Right ventricle myocardium superior (tissue), 1 donor: ENCODE data around the gene CRISPLD2. TPM values are rescaled to one million over a fixed set of nuclear protein-coding genes. Genes with fewer than 3 reads are reported as not detected.
"Not testable (repeated sequence)": the region's sequence is repeated elsewhere in the genome, so short reads cannot be mapped to it uniquely, and the experiment has no call there.

Source experiments
- ATAC-seq: fragments of 200-7000 bp; cut with Tn5 transposase; one replicate; pipeline ENCODE4 v1.9.1; 2020; ENCODE audit warnings: mild to moderate bottlenecking; ENCODE audit not compliant: poor library complexity
- DNase-seq: peaks from one replicate; pipeline ENCODE4 v3.0.0-alpha.2; 2020
- intact Hi-C: fragments of 100-400 bp; cut with DNase I; formaldehyde crosslinking; loops from one replicate; pipeline ENCODE4 v1.11.2; 2022
- total RNA-seq: library from RNA; stranded (reverse); fragmentation: NEBNext Ultra II Directional; extraction: Animal tissue kit (Norgen Biotek cat#: 25700); gene quantifications from one replicate; pipeline ENCODE4 v1.2.1, GENCODE V29; 2021
- donor health status: DM: no; HTN: yes; CAD: no; lungs with severe emphysema.

CRISPLD2 gene
- total RNA-seq, 1 donor from 2014 or later, result 23.5 TPM

DNA sequence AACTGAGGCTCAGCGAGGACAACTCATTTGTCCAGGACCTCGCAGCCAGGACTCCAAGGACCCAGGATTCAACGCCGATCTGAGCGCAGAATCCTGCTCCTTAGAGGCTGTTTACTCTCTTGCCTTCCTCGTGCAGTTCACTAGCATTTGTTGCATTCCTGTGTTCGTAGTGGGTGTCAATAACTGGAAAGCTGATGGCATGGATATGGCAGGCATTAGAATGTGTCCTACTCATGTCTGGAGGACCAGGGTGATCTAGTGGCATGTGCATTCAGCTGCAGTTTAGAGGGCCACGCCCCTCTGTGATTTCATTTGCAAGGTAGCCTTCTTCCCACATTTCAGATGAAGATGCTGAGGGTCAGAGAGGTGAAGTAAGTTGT, 510 bp downstream of the CRISPLD2 start:
- intact Hi-C loops, result no loop called here
- DNase-seq (no peak), ATAC-seq (no peak)

DNA sequence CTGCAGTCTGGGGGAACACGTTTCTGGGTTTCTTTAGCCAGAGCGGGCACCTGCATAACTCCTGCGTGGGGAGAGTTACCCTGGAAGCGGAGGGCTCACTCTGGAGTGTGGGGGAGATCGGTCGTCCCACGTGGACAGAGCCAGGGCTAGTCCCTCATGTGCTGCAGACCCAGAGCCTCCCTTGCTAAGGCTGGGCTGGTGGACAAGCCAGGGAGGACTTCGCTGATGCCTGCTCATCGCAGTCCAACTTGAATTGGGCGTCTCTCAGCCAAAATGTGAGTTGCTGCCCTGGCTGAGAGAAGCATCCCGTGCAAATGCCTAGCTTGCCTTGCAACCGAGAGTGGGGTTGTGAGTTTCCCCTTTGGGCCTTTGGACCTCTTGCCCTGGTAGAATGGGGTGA, 986 bp downstream of the CRISPLD2 start:
- DNase-seq, result no peak
- intact Hi-C loops, result no loop called here
- ATAC-seq, result no peak

DNA sequence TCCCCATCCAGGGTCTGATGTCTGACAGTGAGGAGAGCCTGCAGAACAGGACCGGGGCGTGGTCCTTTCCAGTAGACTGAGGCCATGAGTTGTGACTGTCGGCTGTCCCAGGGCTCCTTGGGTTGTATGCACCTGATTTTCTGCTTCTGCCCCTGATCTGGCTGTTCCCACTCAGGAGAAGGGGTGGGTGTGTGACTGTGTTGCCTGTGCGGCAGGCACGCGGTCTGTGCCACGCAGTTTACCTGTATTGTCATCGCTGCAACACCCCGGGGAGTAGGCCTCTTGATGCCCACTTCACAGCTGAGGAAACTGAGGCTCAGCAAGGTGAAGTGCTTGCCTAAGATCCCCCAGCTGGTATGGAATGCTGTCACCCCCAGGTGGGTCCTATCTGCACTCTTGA, 1.4 kb downstream of the CRISPLD2 start:
- intact Hi-C loops, result no loop called here
- DNase-seq, result no peak
- ATAC-seq, result no peak

DNA sequence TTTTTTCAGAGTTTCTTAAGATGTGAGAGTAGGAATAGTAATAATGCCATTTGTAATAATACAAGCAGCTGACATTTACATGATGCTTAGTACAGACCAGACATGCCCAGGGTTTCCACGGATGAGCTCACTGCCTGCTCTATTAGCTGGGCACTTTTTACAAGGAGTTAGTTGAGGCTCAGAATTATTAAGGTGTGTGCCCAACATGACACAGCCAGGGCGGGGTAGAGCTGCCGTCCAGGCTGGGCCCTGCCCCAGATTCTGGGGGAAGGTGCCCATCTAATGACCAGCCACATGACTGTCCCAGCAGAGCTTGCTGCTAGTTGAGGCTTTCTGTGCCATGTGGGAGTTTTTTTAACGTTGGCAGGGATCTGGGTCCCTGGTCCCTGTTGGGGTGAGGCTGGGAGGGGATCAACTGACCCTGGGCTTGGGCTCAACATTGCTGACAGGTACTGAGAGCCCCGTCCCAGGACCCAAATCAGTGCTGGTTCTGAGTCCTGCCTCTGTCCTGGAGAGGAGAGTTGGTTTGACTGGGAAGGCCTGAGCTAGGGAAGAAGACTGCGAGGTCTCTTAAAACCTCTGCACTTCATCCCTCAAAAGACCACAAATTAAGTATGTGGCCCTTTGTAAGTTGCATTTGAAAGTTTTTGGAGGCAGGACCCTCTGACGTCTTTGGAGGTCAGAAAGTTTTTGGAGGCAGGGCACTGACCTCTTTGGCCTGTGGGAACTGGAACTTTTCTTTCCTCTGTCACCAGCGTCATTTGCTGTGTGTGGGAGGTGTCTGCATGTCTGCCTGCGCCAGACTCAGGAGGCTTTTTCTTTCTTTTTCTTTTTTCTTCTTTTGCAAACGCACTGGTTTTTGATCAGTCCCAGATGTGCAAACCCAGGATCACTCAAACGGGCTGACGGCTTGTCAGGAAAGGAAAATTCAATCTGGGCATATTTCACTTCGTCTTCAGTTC, 2.2 kb downstream of the CRISPLD2 start:
- no peak for DNase-seq

DNA sequence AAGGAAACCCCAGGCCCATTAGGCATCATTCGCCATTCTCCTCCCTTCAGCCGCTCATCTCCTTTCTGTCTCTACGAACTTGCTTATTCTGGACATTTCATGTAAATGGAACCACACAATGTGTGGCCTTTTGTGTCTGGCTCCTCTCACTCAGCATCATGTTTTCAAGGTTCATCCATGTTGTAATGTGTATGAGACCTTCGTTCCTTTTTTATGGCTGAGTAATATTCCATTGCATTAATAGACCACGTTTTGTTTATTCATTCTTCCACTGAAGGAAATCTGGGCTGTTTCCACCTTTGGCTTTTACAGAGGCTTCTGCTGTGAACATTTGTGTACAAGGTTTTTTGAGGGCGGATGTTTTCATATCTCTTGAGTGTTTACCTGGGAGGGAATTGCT, 3.2 kb downstream of the CRISPLD2 start:
- no peak for DNase-seq
- ATAC-seq, result no peak
- intact Hi-C loops, result no loop called here

More for the DNA sequence above, 2.2 kb downstream of the CRISPLD2 start:
- intact Hi-C loops, result no loop called here
- ATAC-seq, result peak; percentile 14

DNA sequence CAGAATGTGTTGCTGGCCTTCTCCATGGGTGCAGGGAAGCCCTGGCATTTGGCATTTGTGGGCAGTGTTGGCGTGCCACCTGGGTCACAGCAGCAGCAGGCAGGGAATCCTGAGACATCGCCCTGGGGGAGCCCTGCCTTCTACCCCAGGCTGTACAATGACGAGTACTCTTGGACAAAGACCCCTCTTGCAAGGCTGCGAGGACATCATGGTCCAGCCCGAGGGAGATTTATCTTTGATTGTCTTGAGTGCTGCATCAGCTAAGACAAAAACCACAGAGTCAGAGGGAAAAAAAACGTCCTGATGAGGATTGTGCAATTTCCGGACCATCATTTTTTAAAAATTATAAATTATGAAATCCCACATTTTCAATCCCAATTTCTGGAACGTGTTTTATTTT, 3.7 kb downstream of the CRISPLD2 start:
- peak; percentile 58 for DNase-seq

DNA sequence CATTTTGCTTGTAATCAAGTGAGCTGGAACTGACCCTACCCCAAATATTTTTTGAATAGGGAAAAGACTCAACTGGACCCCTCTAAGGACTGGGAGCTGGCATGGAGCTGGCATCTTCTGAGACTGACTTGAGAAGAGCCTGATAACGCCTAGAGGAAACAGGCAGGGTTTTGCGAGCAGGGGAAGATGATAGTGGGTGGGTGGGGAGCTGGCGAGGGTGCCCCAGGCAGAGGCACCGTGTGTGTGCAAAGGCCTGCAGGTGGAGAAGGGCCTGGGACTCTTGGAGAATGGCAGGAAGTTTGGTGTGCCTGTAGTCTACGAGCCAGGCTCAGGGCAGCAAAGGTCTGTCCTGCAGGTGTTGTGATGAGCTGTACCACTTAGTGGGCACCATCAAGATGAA, 4.1 kb downstream of the CRISPLD2 start:
- intact Hi-C loops, result no loop called here
- DNase-seq (no peak), ATAC-seq (no peak)

More for the DNA sequence above, 3.7 kb downstream of the CRISPLD2 start:
- intact Hi-C loops, result no loop called here
- peak; percentile 8 for ATAC-seq

DNA sequence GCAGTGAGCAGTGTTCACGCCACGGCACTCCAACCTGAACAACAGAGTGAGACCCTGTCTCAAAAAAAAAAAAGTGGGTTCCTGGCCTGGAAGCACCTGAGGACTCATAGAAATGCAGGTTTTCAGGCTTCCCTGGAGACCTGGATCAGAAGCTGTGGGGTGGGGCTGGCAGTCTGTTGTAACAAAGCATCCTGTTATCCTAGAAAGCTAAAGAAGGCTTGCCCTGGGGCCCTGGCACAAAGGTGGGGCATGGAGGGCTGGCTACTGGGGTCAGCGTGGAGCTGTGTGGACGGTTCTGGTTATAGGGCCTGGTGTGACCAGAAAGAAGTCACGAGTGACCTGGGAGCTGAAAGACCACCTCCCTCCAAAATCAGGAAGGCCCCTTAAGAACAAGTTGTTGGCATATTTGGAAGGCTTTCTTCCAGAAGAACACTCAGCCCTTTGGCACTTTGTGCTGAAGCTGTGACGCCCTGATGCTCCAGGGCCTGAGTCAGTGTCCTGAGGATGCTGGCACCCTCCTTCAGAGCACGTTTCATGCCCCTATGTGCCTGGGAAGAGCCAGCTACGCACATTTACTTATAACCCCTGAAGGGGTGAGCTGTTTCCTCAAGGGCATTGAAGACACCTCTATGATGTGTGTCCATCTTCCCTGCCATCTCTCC, 6.2 kb downstream of the CRISPLD2 start:
- DNase-seq (no peak), ATAC-seq (no peak)
- intact Hi-C loops, result no loop called here

DNA sequence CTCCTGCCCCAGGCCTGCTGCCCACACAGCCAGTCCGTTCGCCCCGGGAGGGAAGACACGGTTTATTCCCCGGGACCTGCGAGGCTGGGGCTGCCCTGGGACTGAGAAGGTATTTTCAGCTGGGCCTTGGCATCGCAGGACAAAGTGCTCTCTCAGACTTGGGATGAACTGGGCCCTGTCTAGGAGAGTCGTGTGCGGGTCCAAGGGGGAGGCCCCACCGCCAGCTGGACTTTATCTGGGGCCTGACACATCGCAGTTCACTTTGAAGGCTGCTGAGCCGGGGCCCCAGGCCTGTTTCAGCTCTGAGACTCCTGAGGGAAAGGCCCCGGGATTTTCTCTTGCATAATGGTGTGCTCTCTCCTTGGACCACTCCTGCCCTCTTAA, 6.8 kb downstream of the CRISPLD2 start:
- ATAC-seq (peak; percentile 67), DNase-seq (peak; percentile 83)
- intact Hi-C loops, result no loop called here

DNA sequence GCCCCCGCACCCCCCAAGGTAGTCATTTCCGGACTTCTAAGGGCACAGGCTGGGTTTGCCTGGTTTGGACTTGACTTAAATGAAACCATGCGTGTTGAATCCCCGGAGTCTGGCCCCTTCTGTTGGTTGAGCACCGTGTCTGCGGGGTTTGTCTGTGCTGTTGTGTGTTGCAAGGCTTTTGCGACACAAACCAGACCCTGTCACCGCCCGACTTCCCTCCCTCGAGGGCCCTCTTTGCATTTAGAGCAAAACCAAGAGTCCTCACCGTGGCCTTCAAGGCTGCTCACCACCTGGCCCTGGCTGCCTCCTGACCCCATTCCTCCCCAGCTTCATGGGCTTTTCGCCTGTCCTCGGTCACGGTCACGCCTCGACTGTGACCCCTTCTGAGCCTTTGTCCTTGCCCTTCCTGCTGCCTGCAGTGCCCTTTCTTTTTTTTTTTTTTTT, 7.4 kb downstream of the CRISPLD2 start:
- DNase-seq (no peak), ATAC-seq (peak; percentile 15)
- intact Hi-C loops, result no loop called here

DNA sequence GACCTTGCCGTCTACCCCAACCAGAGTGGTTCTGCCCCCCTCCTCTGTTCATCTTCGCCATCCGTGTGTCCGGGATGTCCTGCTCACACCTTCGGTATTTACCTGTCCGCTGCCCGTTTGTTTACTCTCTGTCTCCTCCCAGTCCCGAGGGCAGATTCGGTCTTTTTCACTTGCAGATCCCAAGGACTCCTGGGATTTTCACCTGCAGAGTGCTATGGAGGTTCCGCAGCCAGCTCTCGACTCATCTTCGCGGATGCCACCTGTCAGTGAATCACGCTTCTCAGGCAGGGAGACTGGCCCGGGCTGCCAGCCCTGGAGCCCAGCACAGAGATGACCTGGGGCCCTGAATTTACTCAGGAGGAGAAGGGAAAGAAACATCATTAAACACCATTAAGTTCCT, 8.1 kb downstream of the CRISPLD2 start:
- DNase-seq (no peak), ATAC-seq (no peak)
- intact Hi-C loops, result no loop called here

DNA sequence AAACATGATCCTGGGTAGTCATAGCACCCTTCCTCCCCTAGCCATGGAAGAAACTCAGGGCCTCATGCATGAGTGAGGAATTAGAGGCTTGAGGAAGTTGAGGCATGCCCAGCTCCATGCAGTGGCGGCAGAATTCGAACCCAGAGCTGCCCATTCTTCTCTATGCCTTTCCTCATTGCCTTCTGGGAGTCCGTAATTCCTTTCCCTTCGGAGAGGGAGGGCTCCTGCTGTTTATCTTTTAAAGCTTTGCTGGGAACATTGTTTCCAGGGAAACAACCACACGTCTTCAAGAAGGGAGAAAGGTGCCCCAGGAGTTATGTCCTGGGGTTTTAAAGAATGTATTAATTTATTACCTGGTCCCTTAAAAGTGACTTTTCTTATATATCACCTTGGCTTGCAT, 8.5 kb downstream of the CRISPLD2 start:
- no peak for ATAC-seq
- no peak for DNase-seq
- intact Hi-C loops, result no loop called here

DNA sequence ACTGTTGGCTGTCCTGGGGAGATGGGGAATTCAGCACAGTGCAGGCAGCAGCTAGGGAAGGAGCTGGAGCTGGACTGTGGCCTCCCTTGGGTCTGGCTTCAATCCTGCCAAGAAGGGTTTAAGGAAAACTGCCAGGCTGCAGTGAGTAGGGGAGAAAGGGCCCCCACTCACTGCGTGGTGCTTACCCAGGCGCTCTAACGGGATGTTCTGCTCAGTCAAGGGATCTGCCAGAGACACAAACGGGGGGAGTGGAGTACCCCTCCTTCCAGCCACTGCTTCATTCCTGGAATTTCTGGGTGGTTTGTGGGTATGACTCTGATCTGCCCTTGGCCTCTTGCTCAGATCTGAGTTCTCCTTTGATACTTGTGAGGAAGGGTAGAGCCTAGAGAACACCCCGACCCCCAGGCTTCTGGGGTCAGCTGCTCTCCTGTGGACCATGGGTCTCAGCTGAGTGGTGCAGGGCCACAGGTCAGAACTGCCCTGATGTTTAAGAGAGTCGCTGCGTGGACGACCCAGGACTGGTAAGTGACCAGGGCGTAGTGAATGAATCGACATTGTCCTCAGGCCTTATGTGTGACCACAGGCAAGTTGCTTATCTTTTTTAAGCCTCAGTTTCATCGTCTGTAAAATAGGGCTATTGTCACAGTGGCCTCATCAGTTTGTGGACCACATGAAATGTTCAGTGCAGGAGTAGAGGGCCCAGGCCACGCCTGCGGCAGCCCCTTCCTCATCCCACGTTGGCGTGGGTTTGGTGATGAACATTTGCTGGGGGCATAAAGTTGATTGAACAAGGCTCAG, 9.6 kb downstream of the CRISPLD2 start:
- DNase-seq (no peak), ATAC-seq (peak; percentile 3)
- intact Hi-C loops, result no loop called here

DNA sequence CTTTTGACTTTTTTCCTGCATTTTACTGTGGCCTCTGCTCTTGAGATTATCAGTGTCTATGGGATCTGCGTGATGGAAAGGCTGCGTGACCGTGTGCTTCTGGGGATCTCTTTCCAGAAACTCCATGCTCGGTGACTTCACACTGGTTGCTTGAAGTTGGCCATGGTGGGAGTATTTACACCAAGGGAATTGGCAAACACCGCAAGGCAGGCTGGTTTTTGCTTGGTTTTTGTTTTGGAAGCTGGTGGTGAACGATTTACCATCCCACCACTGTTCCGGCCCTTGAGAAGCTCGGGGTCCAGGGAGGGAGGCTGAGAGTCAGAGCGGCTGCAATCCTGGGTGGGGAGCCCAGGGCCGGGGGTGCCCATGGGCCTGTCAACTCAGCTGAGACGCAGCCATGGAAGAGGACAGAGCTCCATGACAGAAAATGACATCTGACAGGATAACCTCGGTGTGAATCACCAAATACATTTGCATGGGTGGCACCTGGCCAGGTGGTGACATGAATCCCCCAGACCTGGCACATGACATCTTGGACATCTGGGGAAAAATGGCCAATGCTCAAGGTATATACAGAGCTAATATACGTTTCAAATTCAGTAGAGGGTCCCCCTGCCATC, 11.1 kb downstream of the CRISPLD2 start:
- ATAC-seq, result no peak
- intact Hi-C loops, result no loop called here
- DNase-seq, result no peak

DNA sequence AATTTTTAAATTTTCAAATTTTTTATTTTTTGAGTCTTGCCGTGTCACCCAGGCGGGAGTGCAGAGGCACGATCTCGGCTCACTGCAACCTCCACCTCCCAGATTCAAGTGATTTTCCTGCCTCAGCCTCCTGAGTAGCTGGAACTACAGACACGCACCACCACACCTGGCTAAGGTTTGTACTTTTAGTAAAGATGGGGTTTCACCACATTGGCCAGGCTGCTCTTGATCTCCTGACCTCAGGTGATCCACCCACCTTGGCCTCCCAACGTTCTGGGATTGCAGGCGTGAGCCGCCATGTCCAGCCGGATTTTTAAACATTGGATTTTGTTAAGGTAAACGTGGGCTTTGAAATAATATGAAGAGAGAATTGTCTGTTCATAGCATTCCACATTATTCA, 11.9 kb downstream of the CRISPLD2 start:
- intact Hi-C loops, ATAC-seq: not testable (repeated sequence)

DNA sequence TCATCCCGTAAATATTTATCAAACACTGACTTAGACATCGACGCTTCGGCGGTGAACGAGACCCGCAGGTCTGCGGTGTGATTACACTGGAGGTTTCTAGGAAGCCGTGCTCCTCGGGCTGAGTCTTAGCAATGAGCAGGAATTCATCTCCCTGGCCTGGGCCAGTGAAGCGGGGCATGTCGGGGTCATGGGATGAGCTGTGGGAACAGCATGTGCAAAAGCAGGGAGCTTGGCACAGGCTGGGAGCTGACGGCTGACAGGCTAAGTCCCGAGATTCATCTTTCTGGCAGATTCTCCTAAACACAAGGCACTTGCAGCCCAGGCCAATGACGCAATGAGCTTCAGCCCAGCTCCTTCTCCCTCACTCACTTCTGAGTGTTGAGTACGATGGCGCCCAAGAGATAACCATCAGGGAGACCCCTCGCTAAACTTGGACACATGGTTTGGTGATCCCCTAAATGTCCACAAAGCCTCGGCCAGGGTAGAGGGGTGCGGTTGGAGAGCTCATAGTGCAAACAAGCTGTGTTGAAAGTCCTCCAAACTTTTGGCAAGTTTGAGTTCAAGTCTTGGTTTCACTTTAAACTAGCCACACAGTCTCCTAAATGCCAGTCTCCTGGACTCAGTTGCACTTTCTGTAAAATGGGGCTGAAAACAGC, 12.8 kb downstream of the CRISPLD2 start:
- ATAC-seq, result peak; percentile 80
- intact Hi-C loops, result no loop called here
- peak; percentile 93 for DNase-seq

More for the DNA sequence above, 11.9 kb downstream of the CRISPLD2 start:
- DNase-seq, result not testable (repeated sequence)

DNA sequence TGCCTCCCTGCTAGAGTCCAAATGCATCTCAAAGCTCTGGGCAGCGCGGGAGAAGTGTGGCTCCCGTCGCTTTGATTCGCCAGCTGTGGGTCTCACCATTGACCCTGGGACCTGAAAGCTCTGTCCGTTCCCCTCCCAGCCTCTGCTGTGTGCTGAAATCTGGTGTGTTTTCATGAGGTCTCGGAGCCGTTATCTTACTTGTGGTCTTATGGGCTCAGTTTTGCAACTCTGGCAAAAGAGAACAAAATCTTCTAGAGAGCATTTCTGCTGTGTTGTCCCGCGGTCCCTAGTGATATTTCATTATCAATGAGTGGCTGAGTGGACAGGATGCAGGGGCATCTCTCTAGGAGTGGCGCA, 13.3 kb downstream of the CRISPLD2 start:
- no peak for DNase-seq
- intact Hi-C loops, result no loop called here
- peak; percentile 1 for ATAC-seq
